ENCODE measurements around the gene USP24. TPM values are rescaled to one million over a fixed set of nuclear protein-coding genes. Genes with fewer than 3 reads are reported as not detected.
"Not testable (repeated sequence)": the region's sequence is repeated elsewhere in the genome, so short reads cannot be mapped to it uniquely, and the experiment has no call there.

The USP24 gene
- total RNA-seq, 1 donor from 2014 or later = 58.6 TPM

DNA sequence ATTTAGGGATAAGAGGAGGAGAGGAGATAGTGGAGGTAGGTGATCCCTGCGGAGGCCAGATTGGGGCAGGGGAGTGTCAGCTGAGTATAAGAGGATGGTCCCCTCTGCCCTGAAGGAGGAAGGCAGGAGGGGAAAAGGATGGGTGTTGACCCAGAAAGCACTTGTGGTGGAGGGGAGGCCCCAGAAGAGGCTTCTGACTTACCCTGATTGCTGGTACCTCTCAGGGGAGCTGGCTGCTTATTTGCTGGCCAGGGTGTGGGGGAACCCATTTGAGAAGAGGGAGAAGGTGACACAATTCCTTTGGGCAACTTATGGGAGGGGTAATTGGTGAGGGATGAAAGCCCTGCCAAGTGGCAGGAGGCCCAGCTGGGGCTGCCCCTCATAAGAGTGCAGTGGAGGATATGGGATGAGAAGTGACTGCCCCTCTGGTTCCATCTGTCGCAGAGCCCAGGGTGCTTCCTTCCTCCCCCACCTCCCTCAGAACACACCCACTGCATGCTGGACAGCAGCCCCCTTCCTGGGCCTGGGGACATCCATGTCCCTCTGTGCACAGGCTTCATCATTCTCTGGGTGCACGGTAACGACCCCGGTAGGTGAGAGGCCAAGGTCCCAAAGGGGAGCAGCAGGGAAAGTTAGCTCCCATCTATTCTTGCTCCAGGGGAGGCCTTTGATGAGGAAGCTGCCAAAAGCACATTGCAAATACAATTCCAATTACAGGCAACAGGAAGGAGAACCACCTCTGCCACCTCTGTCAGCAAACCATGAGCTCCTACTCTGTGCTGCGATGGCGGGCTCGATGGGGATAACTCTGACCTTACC lies 177.2 kb downstream of the USP24 start:
- DNase-seq = no peak

DNA sequence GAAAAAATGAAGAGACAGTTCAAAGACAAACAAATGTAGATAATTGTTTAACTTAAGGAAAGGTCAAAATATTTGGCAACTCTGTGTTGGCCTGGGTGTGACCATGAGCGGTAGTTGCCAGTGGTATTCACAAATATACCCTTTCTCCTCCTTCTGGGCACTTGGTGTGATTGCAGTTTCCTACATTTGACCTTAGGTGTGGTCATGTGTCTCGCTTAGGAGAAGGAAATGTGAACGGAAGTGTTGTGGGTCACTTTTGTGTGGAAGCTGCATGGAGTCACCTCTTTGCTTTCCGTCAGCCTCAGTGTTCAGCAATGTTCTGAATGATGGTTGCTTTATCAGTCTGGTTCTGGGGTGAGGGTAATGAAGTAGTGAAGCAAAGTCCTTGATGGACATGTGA lies 179.3 kb downstream of the USP24 start:
- no peak for DNase-seq

DNA sequence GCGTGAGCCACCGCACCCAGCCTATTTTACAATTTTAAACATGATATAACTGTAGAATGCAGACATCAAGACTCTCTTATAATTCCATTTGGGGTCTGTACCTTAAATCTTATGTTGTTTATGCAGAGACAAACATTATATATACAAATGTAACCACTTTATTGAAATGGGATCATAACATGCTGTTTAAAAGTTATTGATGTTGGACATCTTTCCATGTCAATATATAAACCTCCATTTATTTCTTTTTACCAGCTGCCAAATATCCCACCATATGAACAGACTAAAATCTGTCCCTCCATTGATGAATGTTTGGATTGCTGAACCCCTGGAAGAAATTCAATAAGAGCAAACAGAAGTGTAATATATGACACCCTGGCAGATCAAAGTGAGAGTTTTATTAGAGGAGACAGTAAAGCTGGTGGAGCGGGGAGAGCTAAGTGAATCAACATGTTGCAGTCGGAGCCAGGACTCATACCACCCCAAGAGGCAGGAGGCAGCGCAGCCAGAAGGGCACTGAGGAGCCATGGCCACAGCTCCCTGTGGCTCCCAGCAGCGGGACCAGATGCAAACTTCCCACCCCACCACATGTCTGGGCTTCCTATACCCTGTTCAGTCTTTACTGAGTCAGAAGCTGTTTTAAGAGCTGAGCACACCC lies 180.6 kb downstream of the USP24 start:
- DNase-seq = no peak

DNA sequence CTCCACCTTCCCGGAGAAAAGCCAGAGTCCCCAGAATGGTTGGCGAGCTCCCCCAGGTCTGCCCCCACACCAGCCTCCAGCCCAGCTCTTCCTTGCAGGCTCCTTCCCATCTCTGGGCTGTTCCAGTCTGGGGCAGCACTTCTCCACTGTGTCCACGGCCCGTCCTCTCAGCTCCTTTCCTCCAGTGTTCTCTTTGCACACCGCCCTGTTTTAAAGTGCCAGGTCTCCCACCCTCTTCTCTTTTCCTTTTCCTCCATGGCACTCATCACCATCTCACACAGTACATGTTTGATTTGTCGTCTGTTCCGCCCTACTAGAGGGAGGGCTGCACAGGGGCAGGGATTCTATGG lies 181.9 kb downstream of the USP24 start:
- DNase-seq = no peak

DNA sequence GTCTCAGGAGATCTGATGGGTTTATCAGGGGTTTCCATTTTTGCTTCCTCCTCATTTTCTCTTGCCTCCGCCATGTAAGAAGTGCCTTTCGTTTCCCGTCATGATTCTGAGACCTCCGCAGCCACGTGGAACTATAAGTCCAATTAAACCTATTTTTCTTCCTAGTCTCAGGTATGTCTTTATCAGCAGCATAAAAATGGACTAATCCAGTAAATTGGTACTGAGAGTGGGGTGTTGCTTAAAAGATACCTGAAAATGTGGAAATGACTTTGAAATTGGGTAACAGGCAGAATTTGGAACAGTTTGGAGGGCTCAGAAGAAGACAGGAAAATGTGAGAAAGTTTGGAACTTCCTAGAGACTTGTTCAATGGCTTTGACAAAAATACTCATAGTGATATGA lies 184.1 kb downstream of the USP24 start:
- not testable (repeated sequence) for DNase-seq

DNA sequence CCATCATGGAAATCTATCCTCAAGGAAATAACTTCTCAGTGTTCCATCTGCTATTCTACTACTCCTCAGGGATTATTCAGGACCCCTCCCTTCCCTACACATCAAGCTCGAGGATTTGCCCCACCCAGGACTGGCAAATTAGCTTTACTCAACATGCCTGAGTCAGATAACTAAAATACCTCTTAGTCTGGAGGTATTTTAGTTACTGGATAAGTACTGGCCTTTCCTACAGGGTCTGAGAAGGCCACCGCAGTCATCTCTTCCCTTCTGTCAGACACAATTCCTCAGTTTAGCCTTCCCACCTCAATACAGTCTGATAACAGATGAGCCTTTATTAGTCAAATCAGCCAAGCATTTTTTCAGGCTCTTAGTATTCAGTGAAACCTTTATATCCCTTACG lies 188.5 kb downstream of the USP24 start:
- DNase-seq = not testable (repeated sequence)

DNA sequence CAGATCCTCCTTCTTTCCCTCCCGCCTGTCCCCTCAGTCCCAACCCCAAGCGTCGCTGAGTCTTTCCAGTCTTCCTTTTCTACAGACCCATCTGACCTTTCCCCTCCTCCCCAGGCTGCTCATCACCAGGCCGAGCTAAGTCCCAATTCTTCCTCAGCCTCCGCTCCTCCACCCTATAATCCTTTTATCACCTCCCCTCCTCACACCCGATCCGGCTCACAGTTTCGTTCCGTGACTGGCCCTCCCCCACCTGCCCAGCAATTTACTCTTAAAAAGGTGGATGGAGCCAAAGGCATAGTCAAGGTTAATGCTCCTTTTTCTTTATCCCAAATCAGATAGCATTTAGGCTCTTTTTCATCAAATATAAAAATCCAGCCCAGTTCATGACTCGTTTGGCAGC lies 191.0 kb downstream of the USP24 start:
- not testable (repeated sequence) for DNase-seq

DNA sequence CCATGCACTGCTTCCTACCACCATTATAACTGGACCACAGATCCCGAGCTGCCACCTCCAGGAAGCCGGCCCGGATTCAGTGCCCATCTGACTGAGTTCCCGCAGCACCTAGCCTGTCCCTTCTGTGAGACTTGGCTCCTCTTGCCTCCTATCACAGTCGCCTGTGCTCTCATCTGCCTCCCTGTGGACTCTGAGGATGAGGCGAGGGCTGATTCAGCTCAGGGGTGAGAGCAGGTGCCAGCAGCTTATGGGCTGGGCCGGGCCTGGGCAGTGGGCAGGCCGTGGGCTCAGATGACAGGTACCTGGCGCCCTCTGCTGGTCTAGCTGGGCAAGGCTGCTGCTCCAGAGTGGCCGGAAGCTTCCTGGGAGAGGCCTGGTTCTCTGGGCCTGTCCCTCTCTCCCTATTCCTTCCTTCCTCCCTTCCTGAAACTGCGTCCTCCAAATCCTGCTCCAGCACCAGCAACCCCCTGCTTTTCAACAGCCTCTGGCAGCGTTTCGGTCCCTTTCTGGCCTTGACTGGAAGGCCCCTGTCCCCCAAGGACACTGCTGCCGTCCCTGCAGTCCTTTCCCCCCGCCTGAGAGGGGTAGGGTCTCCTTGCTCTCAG lies 193.1 kb downstream of the USP24 start:
- DNase-seq = peak; percentile 25

DNA sequence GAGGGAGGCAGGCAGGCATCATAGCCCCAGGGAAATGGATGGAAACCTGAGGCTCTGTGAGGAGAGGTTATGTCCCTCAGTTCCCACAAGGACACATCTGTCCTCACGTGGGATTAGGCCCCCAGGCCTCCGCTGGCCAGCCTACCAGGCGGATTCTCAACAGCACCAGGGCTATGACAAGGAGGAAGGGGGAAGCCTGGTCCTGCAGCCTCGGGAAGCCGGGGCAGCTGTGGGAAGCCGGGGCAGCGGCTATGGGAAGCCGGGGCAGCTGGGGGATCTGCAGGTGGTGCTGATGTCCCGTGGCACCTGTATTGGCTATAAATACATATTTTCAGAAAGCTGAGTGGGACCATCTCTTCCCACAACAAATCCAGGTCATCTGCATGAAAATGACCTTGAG lies 196.8 kb downstream of the USP24 start:
- no peak for DNase-seq

Small RNAs within 50 kb of the gene (small RNA-seq; reads per million reads assigned to genes)
- not detected for gene MIR4422 (ENCODE audit: low replicate concordance)

Other genes with a start within 250 kb of the USP24 start
- gene TMEM61, start 234.7 kb downstream of the USP24 start, total RNA-seq = 0.30 TPM
- not detected for gene BSND, start 216.4 kb downstream of the USP24 start, total RNA-seq
- gene PCSK9, start 175.8 kb downstream of the USP24 start, total RNA-seq = 11.1 TPM